ENCODE measurements around the gene MAST4. TPM values are rescaled to one million over a fixed set of nuclear protein-coding genes. Genes with fewer than 3 reads are reported as not detected.

The MAST4 gene
- total RNA-seq, 1 donor from 2014 or later, result 13.9 TPM

- DNase-seq (ENCODE audit: low spot score in 2 of 2) (no peak), FAIRE-seq (no peak)
These were observed 267.3 kb downstream of the MAST4 start for GRCh38 chr5:66863243-66864170.

GRCh38 chr5:66864240-66864884, 268.2 kb downstream of the MAST4 start:
- FAIRE-seq (no peak), DNase-seq (ENCODE audit: low spot score in 2 of 2) (no peak)

GRCh38 chr5:66867618-66868322, 271.6 kb downstream of the MAST4 start:
- no peak for FAIRE-seq
- DNase-seq (ENCODE audit: low spot score in 2 of 2), result no peak

DNA sequence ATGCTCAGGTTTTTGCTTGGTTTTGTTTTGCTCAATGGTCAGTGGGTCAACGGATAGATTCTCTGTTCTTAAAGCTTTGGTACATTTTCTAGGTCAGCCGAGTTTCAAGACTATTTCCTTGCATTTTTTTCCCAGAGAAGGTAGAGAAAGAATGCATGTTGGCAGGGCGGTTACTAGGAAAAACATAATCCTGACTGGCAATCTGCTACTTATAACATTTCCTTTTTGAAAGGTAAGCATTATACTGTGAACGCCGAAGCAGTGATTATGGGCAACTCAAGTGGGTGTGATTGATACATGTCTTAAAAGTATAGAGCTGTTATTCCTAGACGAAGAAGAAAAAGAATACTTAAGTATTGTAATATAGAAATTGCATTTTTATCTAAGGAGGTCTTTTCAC, 273.2 kb downstream of the MAST4 start:
- DNase-seq (ENCODE audit: low spot score in 2 of 2) (no peak), FAIRE-seq (no peak)

- FAIRE-seq, result no peak
- DNase-seq (ENCODE audit: low spot score in 2 of 2), result no peak
These were observed 274.5 kb downstream of the MAST4 start for GRCh38 chr5:66870708-66871107.

DNA sequence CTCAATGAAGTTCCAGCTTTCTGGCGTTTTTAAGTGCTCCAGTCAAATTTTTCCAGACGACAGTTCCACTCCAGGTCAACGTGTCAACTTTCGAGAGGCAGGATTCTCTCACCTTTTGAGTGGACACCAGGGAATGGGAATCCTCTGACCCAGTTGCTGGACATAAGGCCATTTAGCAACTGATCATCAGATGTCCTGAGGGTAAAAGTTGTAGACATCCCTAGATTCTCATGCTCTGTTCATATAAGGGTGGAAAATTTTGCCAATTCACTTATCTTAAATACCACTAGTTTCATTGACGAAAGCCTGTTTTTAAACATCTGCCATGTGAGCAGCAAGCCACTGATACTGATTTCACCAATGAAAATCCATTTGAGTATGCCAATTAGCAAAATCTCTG, 275.5 kb downstream of the MAST4 start:
- FAIRE-seq (no peak), DNase-seq (ENCODE audit: low spot score in 2 of 2) (no peak)

DNA sequence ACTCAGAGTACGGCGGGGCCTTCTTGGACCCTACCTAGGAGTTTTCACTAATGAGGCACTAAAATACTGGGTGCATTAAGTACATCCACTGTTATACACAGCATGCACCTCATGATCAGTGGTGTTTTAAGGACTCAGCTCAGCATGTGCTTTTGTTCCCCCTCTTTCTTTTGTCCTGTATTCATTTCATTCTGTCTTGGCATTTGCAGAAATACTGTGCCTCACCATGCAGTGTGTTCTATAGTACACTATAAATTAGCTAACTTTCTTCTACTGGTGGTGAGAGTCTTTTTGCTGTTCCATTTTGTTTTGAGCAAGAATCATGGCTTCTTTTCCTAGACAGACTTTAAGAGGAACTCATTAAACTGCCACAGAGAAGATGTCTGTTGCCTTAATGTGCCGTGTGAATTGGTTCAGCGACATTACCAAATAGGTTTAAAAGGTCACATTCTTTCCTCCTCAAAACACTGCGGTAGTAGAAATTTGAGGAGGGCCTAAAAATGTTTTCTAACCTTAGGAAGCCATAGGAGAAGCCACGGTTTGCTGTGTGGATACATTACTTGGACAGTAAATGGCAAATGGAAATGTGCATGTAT, 276.6 kb downstream of the MAST4 start:
- no peak for DNase-seq (ENCODE audit: low spot score in 2 of 2)
- no peak for FAIRE-seq

DNA sequence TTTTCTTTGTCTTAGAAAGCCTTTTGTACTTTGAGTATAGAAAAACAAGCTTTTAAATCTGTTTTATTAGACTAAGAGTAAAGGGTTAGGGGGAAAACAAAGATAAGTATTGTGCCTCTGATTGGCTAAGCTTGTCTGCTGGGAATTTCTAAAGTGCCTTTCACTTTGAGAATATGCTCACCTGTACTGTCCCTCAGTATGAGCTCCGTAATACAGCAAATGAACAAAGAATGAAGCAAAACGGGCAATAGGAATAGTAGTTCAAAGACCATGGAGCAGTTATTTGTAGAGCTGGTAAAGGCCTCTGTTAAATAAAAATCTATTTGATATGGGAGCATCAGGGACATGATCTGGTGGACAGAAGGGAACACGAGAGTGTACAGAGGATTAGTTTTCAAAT, 277.8 kb downstream of the MAST4 start:
- DNase-seq (ENCODE audit: low spot score in 2 of 2), result no peak
- no peak for FAIRE-seq

DNA sequence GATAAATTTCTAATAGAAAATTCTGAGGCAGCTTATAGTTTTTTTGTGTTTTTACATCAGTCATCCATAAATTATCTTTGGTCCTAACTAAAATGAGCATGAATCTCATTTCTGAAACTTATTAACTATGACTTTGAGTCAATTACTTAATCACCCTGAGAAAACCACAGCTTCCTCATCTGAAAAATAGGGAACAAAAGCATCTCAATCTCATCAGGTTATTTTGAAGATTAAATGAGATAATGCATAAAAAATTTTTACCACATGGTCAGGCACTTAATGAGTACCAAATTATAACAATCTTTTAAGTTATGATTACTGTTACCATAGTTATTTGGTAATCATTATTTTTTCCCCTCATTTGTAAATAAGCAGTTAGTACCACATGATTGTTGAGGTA, 279.1 kb downstream of the MAST4 start:
- DNase-seq (ENCODE audit: low spot score in 2 of 2), result no peak
- no peak for FAIRE-seq

DNA sequence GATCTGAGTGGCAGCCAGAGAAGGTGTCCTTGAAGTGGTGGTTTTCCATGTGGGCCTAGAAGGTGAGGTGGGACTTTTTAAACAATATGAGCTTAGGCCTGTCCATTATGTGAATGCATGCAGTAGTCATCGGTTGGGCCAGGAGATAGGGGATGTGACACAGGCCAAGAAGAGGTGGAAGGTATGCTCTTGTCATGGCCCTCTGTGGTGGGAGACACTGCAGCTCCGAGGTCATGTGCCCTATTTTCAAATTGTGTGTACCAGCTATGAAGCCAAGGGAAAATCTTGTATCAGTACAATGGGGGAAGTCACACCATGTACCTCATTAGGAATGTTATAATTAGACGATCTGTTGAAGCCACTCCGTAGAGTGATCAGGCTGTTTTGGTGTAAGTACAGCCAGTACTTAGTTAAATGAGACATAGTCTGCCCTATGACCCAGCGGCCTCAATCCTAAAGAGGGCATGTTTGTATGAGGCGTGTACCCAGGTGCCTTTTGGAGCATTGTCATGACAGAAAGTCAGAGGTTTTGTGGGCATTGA, 280.1 kb downstream of the MAST4 start:
- FAIRE-seq, result no peak
- DNase-seq (ENCODE audit: low spot score in 2 of 2), result no peak

GRCh38 chr5:66877843-66878242, 281.6 kb downstream of the MAST4 start:
- DNase-seq (ENCODE audit: low spot score in 2 of 2), result no peak
- FAIRE-seq, result no peak

DNA sequence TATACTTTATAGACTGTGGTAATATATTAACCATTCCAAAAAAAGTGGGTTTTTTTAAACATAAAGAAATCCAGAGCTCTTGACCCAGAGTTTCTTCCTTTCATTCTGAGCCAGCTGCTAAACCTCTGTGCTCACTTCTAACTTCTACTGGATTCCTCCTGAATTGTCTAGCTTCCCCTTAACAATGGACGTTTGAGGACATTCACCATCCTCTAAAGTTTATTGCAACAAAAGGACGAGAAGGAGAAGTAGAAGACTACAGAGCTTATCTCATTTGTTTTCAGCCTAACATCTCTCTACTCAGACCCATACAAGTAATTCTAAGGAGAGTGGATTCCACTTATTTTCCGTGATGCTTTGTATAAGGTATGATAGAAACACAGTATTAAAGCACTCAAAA, 284.2 kb downstream of the MAST4 start:
- no peak for FAIRE-seq
- no peak for DNase-seq (ENCODE audit: low spot score in 2 of 2)

DNA sequence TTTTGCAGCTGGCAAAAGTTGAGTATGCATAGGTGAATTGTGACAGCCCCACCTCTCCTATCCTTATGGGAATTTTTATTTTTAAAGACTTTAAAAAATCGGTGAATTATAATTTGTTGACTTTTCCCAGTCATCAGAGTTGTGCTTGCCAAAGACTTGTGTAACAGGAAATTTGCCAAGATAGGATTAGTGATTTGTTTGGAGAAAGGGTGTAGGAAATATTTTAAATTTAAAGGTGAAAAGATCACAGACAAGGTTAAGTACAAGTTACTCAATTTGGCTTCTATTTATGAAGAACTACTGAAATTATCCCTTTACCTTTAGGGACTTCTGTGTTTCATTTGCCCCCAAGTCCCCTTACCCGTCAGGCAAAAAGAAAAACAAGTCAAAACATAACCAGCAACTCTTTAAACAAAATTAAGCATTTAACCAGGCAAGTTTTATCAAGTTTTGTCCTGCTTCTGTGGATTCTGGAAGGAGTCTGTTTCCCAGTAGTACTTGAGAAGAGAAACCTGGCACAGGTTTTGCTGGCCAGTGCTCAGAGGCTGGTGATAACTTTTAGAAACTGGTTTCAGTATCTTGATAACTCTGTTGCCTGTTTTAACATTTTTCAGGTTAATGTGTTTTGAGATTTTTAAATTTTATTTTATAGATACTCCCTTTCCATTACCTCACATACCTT, 285.4 kb downstream of the MAST4 start:
- FAIRE-seq (no peak), DNase-seq (ENCODE audit: low spot score in 2 of 2) (no peak)

GRCh38 chr5:66882606-66883227, 286.5 kb downstream of the MAST4 start:
- DNase-seq (ENCODE audit: low spot score in 2 of 2) (no peak), FAIRE-seq (no peak)

GRCh38 chr5:66884564-66885243, 288.5 kb downstream of the MAST4 start:
- no peak for FAIRE-seq
- DNase-seq (ENCODE audit: low spot score in 2 of 2), result no peak

DNA sequence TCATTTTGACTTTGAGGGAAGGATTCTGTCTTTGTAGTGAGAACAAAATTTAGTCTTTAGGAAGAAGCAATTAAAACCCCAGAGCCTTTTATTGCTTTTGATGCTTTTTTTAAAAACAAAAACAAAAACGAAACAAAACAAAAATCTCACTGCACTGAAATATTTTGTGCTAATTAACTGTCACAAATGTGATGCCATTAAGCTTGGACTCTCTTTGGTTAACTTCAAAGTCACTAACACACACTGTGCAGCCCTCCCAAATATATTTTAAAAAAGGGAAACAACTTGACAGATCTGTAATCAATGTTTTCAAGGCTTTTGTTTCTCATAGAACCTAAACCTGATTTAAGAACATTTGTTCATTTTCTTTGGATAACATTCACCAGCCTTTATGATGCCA, 290.7 kb downstream of the MAST4 start:
- FAIRE-seq, result no peak
- DNase-seq (ENCODE audit: low spot score in 2 of 2), result no peak

DNA sequence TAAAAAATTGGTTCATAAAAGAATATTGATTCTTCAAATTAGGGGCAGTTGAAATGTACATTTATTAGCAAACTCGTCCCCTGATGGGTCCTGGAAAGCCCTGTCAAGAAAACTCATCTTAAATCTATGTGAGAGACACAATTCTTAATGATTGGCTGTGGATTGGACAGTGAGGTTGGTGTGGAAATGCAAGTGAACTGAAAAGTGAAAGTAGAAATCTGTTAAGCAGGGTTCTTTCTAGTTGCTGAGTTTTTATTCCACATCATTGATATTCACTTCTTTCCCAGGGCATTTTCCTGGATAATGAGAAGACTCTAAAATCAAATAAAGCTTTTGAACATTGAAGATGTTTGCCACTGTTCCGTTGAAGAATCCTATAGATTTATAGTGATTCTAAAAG, 292.4 kb downstream of the MAST4 start:
- DNase-seq (ENCODE audit: low spot score in 2 of 2), result no peak
- FAIRE-seq, result no peak

DNA sequence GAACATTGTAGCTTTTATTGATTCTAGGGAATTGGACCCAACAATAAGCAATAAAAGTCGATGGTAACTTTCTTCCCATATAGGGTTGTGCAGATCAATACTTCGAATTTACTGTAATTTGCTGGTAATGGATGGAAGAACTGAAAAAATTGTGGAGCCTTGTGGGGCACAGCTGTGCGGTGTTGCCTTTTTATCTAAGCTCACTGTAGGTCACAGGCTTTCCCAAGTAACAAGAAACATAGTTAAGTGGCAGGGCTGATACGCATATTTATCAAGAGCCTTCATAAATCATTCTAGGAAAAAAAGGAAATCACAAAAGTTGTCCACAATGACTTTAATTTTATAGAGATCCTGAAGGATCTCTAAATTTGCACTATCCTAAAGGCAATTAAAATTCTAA, 292.9 kb downstream of the MAST4 start:
- no peak for FAIRE-seq
- no peak for DNase-seq (ENCODE audit: low spot score in 2 of 2)

- FAIRE-seq, result no peak
- no peak for DNase-seq (ENCODE audit: low spot score in 2 of 2)
These were observed 293.3 kb downstream of the MAST4 start for GRCh38 chr5:66889524-66889923.

Data from frontal cortex (tissue), 4 donors.